Epidermal melanocyte (primary cell): Measurements from ENCODE around the gene LST1.

Source experiments
- DNase-seq: peaks from one replicate; pipeline ENCODE4 v3.0.0; 2011; ENCODE audit warnings: low spot score; ENCODE audit not compliant: insufficient read length

The LST1 gene

GRCh38 chr6:31619805-31620585 lies 33.9 kb downstream of the LST1 start:
- peak; percentile 96 for DNase-seq

GRCh38 chr6:31620586-31621319 lies 34.7 kb downstream of the LST1 start, which contains the start of gene PRRC2A:
Gene PRRC2A (plus strand): TSS chr6:31620715. CDS start chr6:31622790, 2,075 bp downstream.
- peak; percentile 50 for DNase-seq

- no peak for DNase-seq
Observed at GRCh38 chr6:31621320-31621939, 35.4 kb downstream of the LST1 start.

GRCh38 chr6:31621991-31622390 lies 35.9 kb downstream of the LST1 start:
- DNase-seq: no peak

GRCh38 chr6:31622684-31623091 lies 36.6 kb downstream of the LST1 start:
- DNase-seq: no peak

- DNase-seq: no peak
Observed at GRCh38 chr6:31624070-31624469, 38.0 kb downstream of the LST1 start.

GRCh38 chr6:31626952-31627351 lies 40.9 kb downstream of the LST1 start:
- no peak for DNase-seq

- DNase-seq: no peak
Observed at GRCh38 chr6:31627690-31628287, 41.7 kb downstream of the LST1 start.

GRCh38 chr6:31629014-31629413 lies 42.9 kb downstream of the LST1 start:
- DNase-seq: no peak

- no peak for DNase-seq
Observed at GRCh38 chr6:31630177-31630934, 44.3 kb downstream of the LST1 start.

- DNase-seq: no peak
Observed at GRCh38 chr6:31631209-31631608, 45.1 kb downstream of the LST1 start.

- DNase-seq: no peak
Observed at GRCh38 chr6:31631681-31632278, 45.7 kb downstream of the LST1 start.

- DNase-seq: no peak
Observed at GRCh38 chr6:31632279-31632946, 46.3 kb downstream of the LST1 start.

- no peak for DNase-seq
Observed at GRCh38 chr6:31633447-31633846, 47.4 kb downstream of the LST1 start.

GRCh38 chr6:31634131-31634530 lies 48.1 kb downstream of the LST1 start:
- no peak for DNase-seq

- DNase-seq: no peak
Observed at GRCh38 chr6:31634969-31635575, 49.0 kb downstream of the LST1 start.

- no peak for DNase-seq
Observed at GRCh38 chr6:31636698-31637596, 50.9 kb downstream of the LST1 start.
